ENCODE data around the gene RAB30. TPM values are rescaled to one million over a fixed set of nuclear protein-coding genes. Genes with fewer than 3 reads are reported as not detected.
"Not testable (repeated sequence)": the region's sequence is repeated elsewhere in the genome, so short reads cannot be mapped to it uniquely, and the experiment has no call there.

RAB30 gene
- total RNA-seq, 1 donor from 2014 or later = 15.4 TPM

- no peak for DNase-seq (ENCODE audit: low read depth, low spot score)
- Mint-ChIP-seq H3K9me3 (peaks cover 10% of the 10 kb centered on the region), H3K27me3 (ENCODE audit: low read depth) (no peaks in the 10 kb centered on the region), H3K27ac (ENCODE audit: unreplicated experiment) (no peak overlapping the region), H3K4me3 (no peak overlapping the region), H3K4me1 (no peaks in the 10 kb centered on the region), H3K36me3 (ENCODE audit: low read depth) (peaks cover 3% of the 10 kb centered on the region)
- TF ChIP-seq, protein P1, sequence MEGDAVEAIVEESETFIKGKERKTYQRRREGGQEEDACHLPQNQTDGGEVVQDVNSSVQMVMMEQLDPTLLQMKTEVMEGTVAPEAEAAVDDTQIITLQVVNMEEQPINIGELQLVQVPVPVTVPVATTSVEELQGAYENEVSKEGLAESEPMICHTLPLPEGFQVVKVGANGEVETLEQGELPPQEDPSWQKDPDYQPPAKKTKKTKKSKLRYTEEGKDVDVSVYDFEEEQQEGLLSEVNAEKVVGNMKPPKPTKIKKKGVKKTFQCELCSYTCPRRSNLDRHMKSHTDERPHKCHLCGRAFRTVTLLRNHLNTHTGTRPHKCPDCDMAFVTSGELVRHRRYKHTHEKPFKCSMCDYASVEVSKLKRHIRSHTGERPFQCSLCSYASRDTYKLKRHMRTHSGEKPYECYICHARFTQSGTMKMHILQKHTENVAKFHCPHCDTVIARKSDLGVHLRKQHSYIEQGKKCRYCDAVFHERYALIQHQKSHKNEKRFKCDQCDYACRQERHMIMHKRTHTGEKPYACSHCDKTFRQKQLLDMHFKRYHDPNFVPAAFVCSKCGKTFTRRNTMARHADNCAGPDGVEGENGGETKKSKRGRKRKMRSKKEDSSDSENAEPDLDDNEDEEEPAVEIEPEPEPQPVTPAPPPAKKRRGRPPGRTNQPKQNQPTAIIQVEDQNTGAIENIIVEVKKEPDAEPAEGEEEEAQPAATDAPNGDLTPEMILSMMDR (conservative IDR thresholded peaks at IDR 0.05) = no peak
These were observed 122.3 kb downstream of the RAB30 start for GRCh38 chr11:82949352-82949751.

DNA sequence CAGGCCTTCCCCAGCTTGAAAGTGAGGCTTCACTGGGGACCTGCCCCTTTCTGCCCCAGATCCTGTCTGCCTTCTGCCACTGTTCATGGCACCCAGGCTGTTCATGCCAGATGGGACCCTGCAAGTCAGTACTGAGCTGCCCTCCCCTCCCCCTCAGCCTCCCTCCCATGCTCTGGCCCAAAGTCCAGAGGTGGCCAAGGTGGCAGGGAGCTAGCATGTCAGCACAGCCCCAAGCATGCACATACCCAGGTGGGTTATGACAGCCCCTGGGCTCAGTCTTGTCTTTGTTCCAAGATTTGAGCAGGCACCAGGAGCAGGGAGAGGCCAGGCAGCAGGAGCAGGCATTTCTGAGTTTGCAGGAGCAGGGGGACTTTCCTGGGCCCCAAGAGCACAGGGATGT, 126.0 kb downstream of the RAB30 start:
- Mint-ChIP-seq H3K4me3 (no peak overlapping the region), H3K4me1 (no peaks in the 10 kb centered on the region), H3K36me3 (ENCODE audit: low read depth) (peaks cover 5% of the 10 kb centered on the region), H3K9me3 (peaks cover 10% of the 10 kb centered on the region), H3K27ac (ENCODE audit: unreplicated experiment) (no peak overlapping the region), H3K27me3 (ENCODE audit: low read depth) (no peaks in the 10 kb centered on the region)
- DNase-seq (ENCODE audit: low read depth, low spot score) = no peak
- TF ChIP-seq, protein P1 (conservative IDR thresholded peaks at IDR 0.05) = no peak

DNA sequence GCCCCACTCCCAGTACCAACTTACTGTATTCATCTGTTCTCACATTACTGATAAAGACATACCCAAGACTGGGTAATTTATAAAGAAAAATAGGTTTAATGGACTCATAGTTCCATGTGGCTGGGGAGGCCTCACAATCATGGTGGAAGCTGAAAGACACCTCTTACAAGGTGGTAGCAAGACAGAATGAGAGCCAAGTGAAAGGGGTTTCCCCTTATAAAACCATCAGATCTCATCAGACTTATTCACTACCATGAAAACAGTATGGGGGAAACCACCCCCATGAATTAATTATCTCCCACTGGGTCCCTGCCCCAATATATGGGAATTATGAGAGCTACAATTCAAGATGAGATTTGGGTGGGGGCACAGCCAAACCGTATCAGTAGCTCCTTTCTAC, 126.7 kb downstream of the RAB30 start:
- not testable (repeated sequence) for H3K4me3 Mint-ChIP-seq; DNase-seq (ENCODE audit: low read depth, low spot score); H3K4me1 Mint-ChIP-seq; H3K27me3 Mint-ChIP-seq (ENCODE audit: low read depth); H3K27ac Mint-ChIP-seq (ENCODE audit: unreplicated experiment); H3K36me3 Mint-ChIP-seq (ENCODE audit: low read depth)
- H3K9me3 Mint-ChIP-seq = peaks cover 11% of the 10 kb centered on the region

GRCh38 chr11:82944198-82944597, 127.5 kb downstream of the RAB30 start:
- Mint-ChIP-seq H3K4me1 (no peaks in the 10 kb centered on the region), H3K27ac (ENCODE audit: unreplicated experiment) (no peak overlapping the region), H3K27me3 (ENCODE audit: low read depth) (no peaks in the 10 kb centered on the region), H3K36me3 (ENCODE audit: low read depth) (peaks cover 5% of the 10 kb centered on the region), H3K4me3 (no peak overlapping the region), H3K9me3 (peaks cover 13% of the 10 kb centered on the region)
- DNase-seq (ENCODE audit: low read depth, low spot score) = no peak
- TF ChIP-seq, protein P1 (conservative IDR thresholded peaks at IDR 0.05) = no peak

GRCh38 chr11:82943430-82943829, 128.3 kb downstream of the RAB30 start:
- not testable (repeated sequence) for H3K36me3 Mint-ChIP-seq (ENCODE audit: low read depth); H3K4me3 Mint-ChIP-seq
- peaks cover 13% of the 10 kb centered on the region for H3K9me3 Mint-ChIP-seq

DNA sequence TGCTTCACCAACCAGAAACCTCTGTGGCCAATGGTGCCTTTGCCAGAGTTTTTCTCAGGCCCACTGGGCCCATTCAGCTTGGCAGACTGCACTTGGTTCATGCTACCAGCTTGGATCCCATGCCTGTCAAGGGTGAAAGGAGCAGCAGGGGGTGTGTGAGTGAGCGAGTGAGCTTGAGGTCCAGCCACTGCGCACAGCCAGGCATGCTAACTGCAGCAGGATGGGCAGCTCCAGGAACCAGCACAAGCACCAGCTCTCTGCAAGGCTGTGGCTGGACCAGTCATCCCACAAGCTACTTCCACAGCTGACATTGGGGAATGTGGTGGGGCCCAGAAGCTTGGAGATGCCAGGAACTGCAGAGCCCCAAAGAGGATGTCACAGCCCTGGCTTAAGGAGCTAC, 129.3 kb downstream of the RAB30 start:
- no peaks in the 10 kb centered on the region for H3K4me1 Mint-ChIP-seq
- no peak overlapping the region for H3K4me3 Mint-ChIP-seq
- peaks cover 8% of the 10 kb centered on the region for H3K36me3 Mint-ChIP-seq (ENCODE audit: low read depth)
- no peak overlapping the region for H3K27ac Mint-ChIP-seq (ENCODE audit: unreplicated experiment)
- H3K9me3 Mint-ChIP-seq = peaks cover 13% of the 10 kb centered on the region
- TF ChIP-seq, protein P1 (conservative IDR thresholded peaks at IDR 0.05) = no peak
- DNase-seq (ENCODE audit: low read depth, low spot score) = no peak
- no peaks in the 10 kb centered on the region for H3K27me3 Mint-ChIP-seq (ENCODE audit: low read depth)

More at GRCh38 chr11:82943430-82943829, 128.3 kb downstream of the RAB30 start:
- not testable (repeated sequence) for H3K4me1 Mint-ChIP-seq; H3K27ac Mint-ChIP-seq (ENCODE audit: unreplicated experiment); DNase-seq (ENCODE audit: low read depth, low spot score); H3K27me3 Mint-ChIP-seq (ENCODE audit: low read depth)

GRCh38 chr11:82939456-82939855, 132.2 kb downstream of the RAB30 start:
- no peak for DNase-seq (ENCODE audit: low read depth, low spot score)
- Mint-ChIP-seq H3K36me3 (ENCODE audit: low read depth) (peaks cover 17% of the 10 kb centered on the region), H3K4me1 (no peaks in the 10 kb centered on the region), H3K4me3 (no peak overlapping the region), H3K27ac (ENCODE audit: unreplicated experiment) (no peak overlapping the region), H3K27me3 (ENCODE audit: low read depth) (no peaks in the 10 kb centered on the region), H3K9me3 (peaks cover 13% of the 10 kb centered on the region)
- TF ChIP-seq, protein P1 (conservative IDR thresholded peaks at IDR 0.05) = no peak
